PFSK-1 (cell line): ENCODE data around the gene POU2F1.

Experiments
- TAF1 ChIP-seq: IDR thresholded peaks from 2 replicates; pipeline ENCODE4 v1.6.1; 2012; ENCODE audit warnings: low read length, control low read depth, borderline replicate concordance; ENCODE audit not compliant: insufficient read depth
- TF ChIP-seq, protein P1 (sequence below), 2 experiments: IDR thresholded peaks; 2 replicates each; pipeline versions ENCODE4 v1.6.1 to v1.8.0; 2011 to 2012; ENCODE audit warnings: low read depth in 2 of 2, low read length in 2 of 2, control low read depth in 1 of 2, inconsistent platforms in 1 of 2, mild to moderate bottlenecking in 1 of 2, moderate library complexity in 1 of 2; ENCODE audit not compliant: insufficient read depth in 1 of 2

DNA sequence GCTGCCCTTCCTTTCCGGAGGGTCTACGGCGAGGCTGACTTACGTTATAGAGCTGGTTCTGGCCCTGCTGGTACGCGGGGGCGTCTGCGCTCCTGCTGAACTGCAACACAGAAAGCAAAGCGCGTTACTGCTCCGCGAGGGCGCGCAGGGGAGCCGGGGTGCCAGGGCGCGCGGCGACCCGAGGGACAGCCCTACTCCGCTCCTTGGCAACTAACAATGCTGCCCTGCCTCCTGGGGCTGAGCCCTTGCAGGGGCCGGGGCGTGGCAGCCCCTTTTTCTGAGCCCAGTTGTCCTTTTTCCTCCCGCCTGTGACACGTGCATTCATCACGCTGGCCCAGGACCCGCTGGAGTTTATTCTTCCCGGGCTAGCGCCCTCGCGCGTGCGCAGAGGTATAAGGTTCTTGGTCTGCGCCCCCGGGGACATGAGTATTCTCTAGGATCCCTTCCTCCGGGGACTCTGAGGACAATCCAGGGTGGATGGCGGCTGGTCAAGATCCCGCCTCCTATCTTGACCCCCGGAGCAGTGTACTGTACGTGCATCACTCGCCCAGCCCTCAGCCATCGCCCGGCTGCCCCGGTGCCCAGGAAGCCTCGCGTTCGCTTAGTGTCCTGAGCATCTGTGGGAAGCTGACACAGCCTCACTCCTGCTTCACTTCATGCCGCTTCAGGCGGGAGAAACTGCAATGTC, 218.8 kb downstream of the POU2F1 start:
- TF ChIP-seq TAF1, result no peak
- TF ChIP-seq, protein P1, sequence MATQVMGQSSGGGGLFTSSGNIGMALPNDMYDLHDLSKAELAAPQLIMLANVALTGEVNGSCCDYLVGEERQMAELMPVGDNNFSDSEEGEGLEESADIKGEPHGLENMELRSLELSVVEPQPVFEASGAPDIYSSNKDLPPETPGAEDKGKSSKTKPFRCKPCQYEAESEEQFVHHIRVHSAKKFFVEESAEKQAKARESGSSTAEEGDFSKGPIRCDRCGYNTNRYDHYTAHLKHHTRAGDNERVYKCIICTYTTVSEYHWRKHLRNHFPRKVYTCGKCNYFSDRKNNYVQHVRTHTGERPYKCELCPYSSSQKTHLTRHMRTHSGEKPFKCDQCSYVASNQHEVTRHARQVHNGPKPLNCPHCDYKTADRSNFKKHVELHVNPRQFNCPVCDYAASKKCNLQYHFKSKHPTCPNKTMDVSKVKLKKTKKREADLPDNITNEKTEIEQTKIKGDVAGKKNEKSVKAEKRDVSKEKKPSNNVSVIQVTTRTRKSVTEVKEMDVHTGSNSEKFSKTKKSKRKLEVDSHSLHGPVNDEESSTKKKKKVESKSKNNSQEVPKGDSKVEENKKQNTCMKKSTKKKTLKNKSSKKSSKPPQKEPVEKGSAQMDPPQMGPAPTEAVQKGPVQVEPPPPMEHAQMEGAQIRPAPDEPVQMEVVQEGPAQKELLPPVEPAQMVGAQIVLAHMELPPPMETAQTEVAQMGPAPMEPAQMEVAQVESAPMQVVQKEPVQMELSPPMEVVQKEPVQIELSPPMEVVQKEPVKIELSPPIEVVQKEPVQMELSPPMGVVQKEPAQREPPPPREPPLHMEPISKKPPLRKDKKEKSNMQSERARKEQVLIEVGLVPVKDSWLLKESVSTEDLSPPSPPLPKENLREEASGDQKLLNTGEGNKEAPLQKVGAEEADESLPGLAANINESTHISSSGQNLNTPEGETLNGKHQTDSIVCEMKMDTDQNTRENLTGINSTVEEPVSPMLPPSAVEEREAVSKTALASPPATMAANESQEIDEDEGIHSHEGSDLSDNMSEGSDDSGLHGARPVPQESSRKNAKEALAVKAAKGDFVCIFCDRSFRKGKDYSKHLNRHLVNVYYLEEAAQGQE (IDR thresholded peaks at IDR 0.05; ENCODE audit: insufficient read depth in 1 of 2, low read depth in 2 of 2, low read length in 2 of 2), result no peak
